Chondrocyte (in vitro differentiated cells): ENCODE results near the gene KLHL33. TPM values are rescaled to one million over a fixed set of nuclear protein-coding genes. Genes with fewer than 3 reads are reported as not detected.

Source experiments
- DNase-seq: peaks from one replicate; pipeline ENCODE4 v3.0.0; 2021; ENCODE audit warnings: mixed read lengths, low spot score
- H3K27ac Mint-ChIP-seq: one replicate; pipeline ENCODE4 v1.8.0; 2021; ENCODE audit warnings: mild to moderate bottlenecking, moderate library complexity, mixed read lengths; ENCODE audit not compliant: unreplicated experiment
- H3K27me3 Mint-ChIP-seq: 2 replicates; pipeline ENCODE4 v1.8.0; 2021; ENCODE audit warnings: low read depth, mixed read lengths
- H3K36me3 Mint-ChIP-seq: 2 replicates; pipeline ENCODE4 v1.8.0; 2021; ENCODE audit warnings: low read depth, mixed read lengths
- H3K4me1 Mint-ChIP-seq: 2 replicates; pipeline ENCODE4 v1.8.0; 2021; ENCODE audit warnings: low read depth, mild to moderate bottlenecking, mixed read lengths
- H3K4me3 Mint-ChIP-seq: one replicate; pipeline ENCODE4 v1.8.0; 2021; ENCODE audit warnings: mild to moderate bottlenecking, moderate library complexity, mixed read lengths; ENCODE audit not compliant: unreplicated experiment
- H3K9me3 Mint-ChIP-seq: 2 replicates; pipeline ENCODE4 v1.8.0; 2021; ENCODE audit warnings: low read depth, mixed read lengths
- CTCF ChIP-seq: fragments of 200-600 bp; sonication (generic); IDR thresholded peaks from 2 replicates; pipeline ENCODE4 v1.5.0; 2021; ENCODE audit warnings: antibody characterized with exemption, mild to moderate bottlenecking, moderate library complexity
- total RNA-seq: library from RNA; stranded (reverse); gene quantifications from 3 replicates; pipeline ENCODE4 v1.2.1, GENCODE V29; 2021

The KLHL33 gene
- total RNA-seq, 1 donor from 2014 or later: not detected

- H3K4me3 Mint-ChIP-seq: no peak overlapping the region
- H3K4me1 Mint-ChIP-seq: peaks cover 7% of the 10 kb centered on the region
- H3K27ac Mint-ChIP-seq: no peak overlapping the region
- no peaks in the 10 kb centered on the region for H3K9me3 Mint-ChIP-seq
- no peaks in the 10 kb centered on the region for H3K27me3 Mint-ChIP-seq
- no peaks in the 10 kb centered on the region for H3K36me3 Mint-ChIP-seq
- DNase-seq: no peak
- TF ChIP-seq CTCF: no peak
Measured at GRCh38 chr14:20429801-20430669, 5.9 kb downstream of the KLHL33 start.

DNA sequence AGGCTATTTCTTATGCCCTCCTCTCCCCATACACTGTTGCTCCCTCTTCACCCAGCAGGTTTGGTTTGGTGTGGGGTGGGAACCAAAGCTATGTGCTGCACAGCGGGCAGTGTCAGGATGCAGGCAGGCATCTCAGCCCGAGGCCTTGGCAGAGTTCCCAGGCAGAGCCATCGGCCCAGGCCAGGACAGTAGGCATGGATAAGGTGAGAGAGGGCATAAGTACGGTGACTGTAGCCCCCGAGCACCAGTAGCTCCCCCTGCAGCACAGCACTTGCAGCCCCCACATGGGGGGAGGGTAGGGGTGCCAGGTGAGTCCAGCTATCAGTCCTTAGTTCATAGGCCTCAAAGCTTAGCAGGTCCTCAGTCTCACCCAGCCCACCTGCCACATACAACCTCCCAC, 7.2 kb downstream of the KLHL33 start:
- Mint-ChIP-seq H3K4me3 (no peak overlapping the region), H3K27me3 (no peaks in the 10 kb centered on the region), H3K9me3 (no peaks in the 10 kb centered on the region), H3K27ac (no peak overlapping the region), H3K36me3 (no peaks in the 10 kb centered on the region), H3K4me1 (peaks cover 7% of the 10 kb centered on the region)
- no peak for DNase-seq
- no peak for TF ChIP-seq CTCF

- no peak for TF ChIP-seq CTCF
- Mint-ChIP-seq H3K36me3 (no peaks in the 10 kb centered on the region), H3K27ac (peak overlapping the region; percentile 20), H3K9me3 (no peaks in the 10 kb centered on the region), H3K27me3 (no peaks in the 10 kb centered on the region), H3K4me1 (peaks cover 7% of the 10 kb centered on the region), H3K4me3 (no peak overlapping the region)
- DNase-seq: no peak
Measured at GRCh38 chr14:20428010-20428365, 8.0 kb downstream of the KLHL33 start.

DNA sequence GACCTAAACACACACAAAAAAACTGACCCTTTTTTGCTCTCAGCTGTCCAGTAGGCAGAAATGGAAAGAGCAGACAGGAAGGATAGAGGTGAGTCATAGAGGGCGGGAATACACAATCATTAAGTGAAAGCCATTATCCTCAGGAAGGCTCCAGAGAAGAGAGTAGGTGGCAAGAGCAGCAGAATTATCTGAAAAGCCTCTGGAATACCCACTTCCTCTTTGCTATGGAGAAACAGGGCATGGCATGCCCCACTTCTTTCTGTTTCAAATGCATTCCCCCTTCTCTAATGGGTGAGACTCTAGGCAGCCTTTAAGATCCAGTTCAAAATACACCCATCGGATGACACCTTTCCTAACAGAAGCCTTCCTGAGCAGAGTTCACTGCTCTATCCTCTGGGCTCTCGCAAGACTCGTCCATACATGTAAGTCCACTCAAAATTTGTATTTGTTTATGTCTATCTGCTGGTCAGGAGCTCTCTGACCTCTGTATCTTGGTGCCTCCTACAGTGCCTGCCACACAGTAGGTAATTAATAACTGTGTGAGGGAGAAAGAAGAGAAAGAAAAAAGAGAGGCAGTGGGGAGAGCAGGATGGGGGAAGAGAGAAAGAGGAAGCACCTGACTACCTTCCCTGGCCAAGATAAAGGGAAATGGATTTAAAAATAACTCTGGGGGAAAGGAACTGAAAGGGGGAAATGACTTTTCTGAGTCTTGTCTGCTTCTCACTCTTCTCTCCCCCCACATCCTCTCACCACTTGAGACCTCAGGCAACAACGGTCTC, 8.5 kb downstream of the KLHL33 start:
- Mint-ChIP-seq H3K36me3 (no peaks in the 10 kb centered on the region), H3K9me3 (no peaks in the 10 kb centered on the region), H3K27me3 (no peaks in the 10 kb centered on the region), H3K4me3 (no peak overlapping the region), H3K4me1 (peaks cover 7% of the 10 kb centered on the region), H3K27ac (peak overlapping the region; percentile 24)
- no peak for DNase-seq
- TF ChIP-seq CTCF: no peak

- Mint-ChIP-seq H3K4me3 (no peak overlapping the region), H3K4me1 (peaks cover 7% of the 10 kb centered on the region)
Measured at GRCh38 chr14:20424851-20425250, 11.1 kb downstream of the KLHL33 start.

More at GRCh38 chr14:20424851-20425250, 11.1 kb downstream of the KLHL33 start:
- no peak for TF ChIP-seq CTCF
- no peak for DNase-seq
- H3K36me3 Mint-ChIP-seq: no peaks in the 10 kb centered on the region
- no peaks in the 10 kb centered on the region for H3K27me3 Mint-ChIP-seq
- H3K27ac Mint-ChIP-seq: no peak overlapping the region
- H3K9me3 Mint-ChIP-seq: no peaks in the 10 kb centered on the region
